ENCODE results near the gene ADCY10. TPM values are rescaled to one million over a fixed set of nuclear protein-coding genes. Genes with fewer than 3 reads are reported as not detected.
"Not testable (repeated sequence)": the region's sequence is repeated elsewhere in the genome, so short reads cannot be mapped to it uniquely, and the experiment has no call there.

ADCY10 gene
- total and polyA plus RNA-seq, 5 donors, result 0.09 to 0.50 (median 0.29) TPM

- 96% methylated on average over 23 of the region's 23 CpGs for WGBS
- H3K4me1 ChIP-seq (ENCODE audit: control insufficient read depth, insufficient read depth, low read length); ATAC-seq; H3K27ac ChIP-seq (ENCODE audit: low read length); H3K27me3 ChIP-seq (ENCODE audit: control insufficient read depth, insufficient read depth); H3K9me3 ChIP-seq (ENCODE audit: control insufficient read depth, low read length); H3K4me3 ChIP-seq (ENCODE audit: low read length): not testable (repeated sequence)
- peak in 1 of 3 donors; percentile 41 for DNase-seq
- intact Hi-C loops (cut with DNase I), result loop anchor here in 1 of 4 donors (10.0 kb wide), 1 partner anchor 201 kb away; no protein-coding TSS in a partner anchor
Observed at GRCh38 chr1:167806235-167806634, 107.7 kb downstream of the ADCY10 start.

GRCh38 chr1:167805041-167805556 is 108.8 kb downstream of the ADCY10 start:
- H3K4me1 ChIP-seq (ENCODE audit: control insufficient read depth, insufficient read depth, low read length), result no peaks in the 10 kb centered on the region
- intact Hi-C loops (cut with DNase I), result loop anchor here in 1 of 4 donors (10.0 kb wide), 1 partner anchor 200 kb away; no protein-coding TSS in a partner anchor
- H3K27ac ChIP-seq (ENCODE audit: low read length), result no peak overlapping the region
- DNase-seq, result no peak
- 70% methylated on average over 4 of the region's 4 CpGs for WGBS
- H3K27me3 ChIP-seq (ENCODE audit: control insufficient read depth, insufficient read depth), result no peaks in the 10 kb centered on the region
- no peak for ATAC-seq
- no peaks in the 10 kb centered on the region for H3K9me3 ChIP-seq (ENCODE audit: control insufficient read depth, low read length)
- H3K4me3 ChIP-seq (ENCODE audit: low read length), result no peak overlapping the region

GRCh38 chr1:167803358-167804207 is 110.4 kb downstream of the ADCY10 start:
- Histone ChIP-seq H3K27ac (ENCODE audit: low read length) (no peak overlapping the region), H3K9me3 (ENCODE audit: control insufficient read depth, low read length) (no peaks in the 10 kb centered on the region), H3K4me3 (ENCODE audit: low read length) (no peak overlapping the region), H3K4me1 (ENCODE audit: control insufficient read depth, insufficient read depth, low read length) (no peaks in the 10 kb centered on the region), H3K27me3 (ENCODE audit: control insufficient read depth, insufficient read depth) (no peaks in the 10 kb centered on the region)
- 10% methylated on average over 12 of the region's 12 CpGs for WGBS
- ATAC-seq (peak; percentile 94 to 96), DNase-seq (peak; percentile 94 to 96 (median 95))
- intact Hi-C loops (cut with DNase I), result loop anchor here in 2 of 4 donors (5.0 to 10.0 kb wide), 2 partner anchors 81 to 199 kb away; partner anchors contain the start of gene MPZL1 (in 2 of the 2)

GRCh38 chr1:167802235-167802634 is 111.7 kb downstream of the ADCY10 start:
- intact Hi-C loops (cut with DNase I), result loop anchor here in 2 of 4 donors (5.0 to 10.0 kb wide), 2 partner anchors 80 to 197 kb away; partner anchors contain the start of gene MPZL1 (in 2 of the 2)
- no peaks in the 10 kb centered on the region for H3K27me3 ChIP-seq (ENCODE audit: control insufficient read depth, insufficient read depth)
- H3K9me3 ChIP-seq (ENCODE audit: control insufficient read depth, low read length), result no peaks in the 10 kb centered on the region
- ATAC-seq (no peak), DNase-seq (no peak)
- no peak overlapping the region for H3K27ac ChIP-seq (ENCODE audit: low read length)
- no peaks in the 10 kb centered on the region for H3K4me1 ChIP-seq (ENCODE audit: control insufficient read depth, insufficient read depth, low read length)
- 92% methylated on average over 4 of the region's 4 CpGs for WGBS
- H3K4me3 ChIP-seq (ENCODE audit: low read length), result no peak overlapping the region

- ATAC-seq (no peak), DNase-seq (peak in 1 of 3 donors; percentile 39)
- no peaks in the 10 kb centered on the region for H3K9me3 ChIP-seq (ENCODE audit: control insufficient read depth, low read length)
- H3K4me1 ChIP-seq (ENCODE audit: control insufficient read depth, insufficient read depth, low read length), result no peaks in the 10 kb centered on the region
- H3K27ac ChIP-seq (ENCODE audit: low read length), result no peak overlapping the region
- no peak overlapping the region for H3K4me3 ChIP-seq (ENCODE audit: low read length)
- WGBS, result 34% methylated on average over 3 of the region's 3 CpGs
- intact Hi-C loops (cut with DNase I), result loop anchor here in 2 of 4 donors (5.0 to 10.0 kb wide), 2 partner anchors 78 to 195 kb away; partner anchors contain the start of gene MPZL1 (in 2 of the 2)
- no peaks in the 10 kb centered on the region for H3K27me3 ChIP-seq (ENCODE audit: control insufficient read depth, insufficient read depth)
Observed at GRCh38 chr1:167800251-167800650, 113.7 kb downstream of the ADCY10 start.

GRCh38 chr1:167799747-167800146 is 114.2 kb downstream of the ADCY10 start:
- WGBS, result 52% methylated on average over 4 of the region's 4 CpGs
- H3K4me1 ChIP-seq (ENCODE audit: control insufficient read depth, insufficient read depth, low read length), result no peaks in the 10 kb centered on the region
- H3K4me3 ChIP-seq (ENCODE audit: low read length), result no peak overlapping the region
- ATAC-seq, result no peak
- no peak overlapping the region for H3K27ac ChIP-seq (ENCODE audit: low read length)
- DNase-seq, result no peak
- intact Hi-C loops (cut with DNase I), result loop anchor here in 3 of 4 donors (5.0 to 10.0 kb wide), 2 partner anchors 77 to 195 kb away; partner anchors contain the start of gene MPZL1 (in 3 of the 3)
- H3K9me3 ChIP-seq (ENCODE audit: control insufficient read depth, low read length), result no peaks in the 10 kb centered on the region
- H3K27me3 ChIP-seq (ENCODE audit: control insufficient read depth, insufficient read depth), result no peaks in the 10 kb centered on the region

GRCh38 chr1:167798952-167799351 is 115.0 kb downstream of the ADCY10 start:
- DNase-seq, result peak in 1 of 3 donors; percentile 48
- H3K9me3 ChIP-seq (ENCODE audit: control insufficient read depth, low read length), result no peaks in the 10 kb centered on the region
- WGBS, result 95% methylated on average over 4 of the region's 4 CpGs
- no peak for ATAC-seq
- no peak overlapping the region for H3K4me3 ChIP-seq (ENCODE audit: low read length)
- H3K27ac ChIP-seq (ENCODE audit: low read length), result no peak overlapping the region
- H3K4me1 ChIP-seq (ENCODE audit: control insufficient read depth, insufficient read depth, low read length), result no peaks in the 10 kb centered on the region
- no peaks in the 10 kb centered on the region for H3K27me3 ChIP-seq (ENCODE audit: control insufficient read depth, insufficient read depth)
- intact Hi-C loops (cut with DNase I), result loop anchor here in 1 of 4 donors (5.0 kb wide), 1 partner anchor 77 kb away; the partner anchor contains the start of gene MPZL1

- intact Hi-C loops (cut with DNase I), result loop anchor here in 1 of 4 donors (5.0 kb wide), 1 partner anchor 75 kb away; the partner anchor contains the start of gene MPZL1
- H3K4me3 ChIP-seq (ENCODE audit: low read length), result no peak overlapping the region
- 2% methylated on average over 2 of the region's 2 CpGs for WGBS
Observed at GRCh38 chr1:167797015-167797414, 116.9 kb downstream of the ADCY10 start.

GRCh38 chr1:167795810-167796740 is 117.9 kb downstream of the ADCY10 start:
- DNase-seq, result peak; percentile 47 to 72 (median 59)
- H3K4me3 ChIP-seq (ENCODE audit: low read length), result no peak overlapping the region
- no peaks in the 10 kb centered on the region for H3K9me3 ChIP-seq (ENCODE audit: control insufficient read depth, low read length)
- no peaks in the 10 kb centered on the region for H3K4me1 ChIP-seq (ENCODE audit: control insufficient read depth, insufficient read depth, low read length)
- H3K27me3 ChIP-seq (ENCODE audit: control insufficient read depth, insufficient read depth), result no peaks in the 10 kb centered on the region
- intact Hi-C loops (cut with DNase I), result loop anchor here in 1 of 4 donors (5.0 kb wide), 1 partner anchor 74 kb away; the partner anchor contains the start of gene MPZL1
- H3K27ac ChIP-seq (ENCODE audit: low read length), result peak overlapping the region; percentile 91
- peak; percentile 48 to 56 for ATAC-seq
- 50% methylated on average over 10 of the region's 10 CpGs for WGBS

More at GRCh38 chr1:167797015-167797414, 116.9 kb downstream of the ADCY10 start:
- no peaks in the 10 kb centered on the region for H3K9me3 ChIP-seq (ENCODE audit: control insufficient read depth, low read length)
- no peaks in the 10 kb centered on the region for H3K4me1 ChIP-seq (ENCODE audit: control insufficient read depth, insufficient read depth, low read length)
- peak; percentile 81 to 89 (median 84) for DNase-seq
- peak; percentile 98 to 99 for ATAC-seq
- H3K27ac ChIP-seq (ENCODE audit: low read length), result peak overlapping the region; percentile 91
- no peaks in the 10 kb centered on the region for H3K27me3 ChIP-seq (ENCODE audit: control insufficient read depth, insufficient read depth)

GRCh38 chr1:167794043-167794442 is 119.9 kb downstream of the ADCY10 start:
- no peak for DNase-seq
- no peaks in the 10 kb centered on the region for H3K9me3 ChIP-seq (ENCODE audit: control insufficient read depth, low read length)
- H3K4me1 ChIP-seq (ENCODE audit: control insufficient read depth, insufficient read depth, low read length), result no peaks in the 10 kb centered on the region
- no peak overlapping the region for H3K27ac ChIP-seq (ENCODE audit: low read length)
- no peaks in the 10 kb centered on the region for H3K27me3 ChIP-seq (ENCODE audit: control insufficient read depth, insufficient read depth)
- no peak overlapping the region for H3K4me3 ChIP-seq (ENCODE audit: low read length)
- no peak for ATAC-seq
- WGBS, result 100% methylated on average over 1 of the region's 1 CpG
- intact Hi-C loops (cut with DNase I), result no loop called here
